Skeletal muscle satellite cell (primary cell): Measurements from ENCODE around the gene FGF5.
"Not testable (repeated sequence)": the region's sequence is repeated elsewhere in the genome, so short reads cannot be mapped to it uniquely, and the experiment has no call there.

ENCODE experiments used
- H3K27me3 ChIP-seq: 2 replicates; pipeline ENCODE4 v1.7.0; 2013; ENCODE audit warnings: low read length; ENCODE audit not compliant: control insufficient read depth, insufficient read depth
- H3K36me3 ChIP-seq: 2 replicates; pipeline ENCODE4 v1.7.0; 2013; ENCODE audit warnings: mild to moderate bottlenecking, control low read depth, low read length; ENCODE audit not compliant: insufficient read depth
- H3K4me1 ChIP-seq: 2 replicates; pipeline ENCODE4 v1.7.0; 2013; ENCODE audit warnings: low read length; ENCODE audit not compliant: control insufficient read depth, insufficient read depth
- H3K4me2 ChIP-seq: 2 replicates; pipeline ENCODE4 v1.7.0; 2013; ENCODE audit warnings: mild to moderate bottlenecking, low read length
- H3K4me3 ChIP-seq: 2 replicates; pipeline ENCODE4 v1.7.0; 2013; ENCODE audit warnings: low read length
- H3K9ac ChIP-seq: 2 replicates; pipeline ENCODE4 v1.7.0; 2013; ENCODE audit warnings: mild to moderate bottlenecking, low read depth, low read length, moderate library complexity
- H3K9me3 ChIP-seq: replicated peaks from 2 replicates; pipeline ENCODE4 v1.7.0; 2013; ENCODE audit warnings: mild to moderate bottlenecking, control low read depth, low read length

FGF5 gene

GRCh38 chr4:80315848-80316247 lies 49.4 kb downstream of the FGF5 start:
- not testable (repeated sequence) for H3K27me3 ChIP-seq, H3K4me2 ChIP-seq, H3K36me3 ChIP-seq, H3K9me3 ChIP-seq, H3K9ac ChIP-seq, H3K4me3 ChIP-seq
- H3K4me1 ChIP-seq, result peaks cover 25% of the 10 kb centered on the region

GRCh38 chr4:80321341-80321740 lies 54.9 kb downstream of the FGF5 start:
- Histone ChIP-seq H3K4me3 (no peak overlapping the region), H3K9me3 (no peaks in the 10 kb centered on the region), H3K36me3 (no peaks in the 10 kb centered on the region), H3K9ac (no peak overlapping the region), H3K27me3 (no peaks in the 10 kb centered on the region), H3K4me2 (no peak overlapping the region), H3K4me1 (peaks cover 28% of the 10 kb centered on the region)

- Histone ChIP-seq H3K4me1 (peaks cover 28% of the 10 kb centered on the region), H3K4me2 (no peak overlapping the region), H3K36me3 (no peaks in the 10 kb centered on the region), H3K9me3 (no peaks in the 10 kb centered on the region), H3K4me3 (no peak overlapping the region), H3K9ac (no peak overlapping the region), H3K27me3 (no peaks in the 10 kb centered on the region)
Measured at GRCh38 chr4:80321776-80322175, 55.3 kb downstream of the FGF5 start.

- no peak overlapping the region for H3K4me3 ChIP-seq
- H3K9me3 ChIP-seq, result no peaks in the 10 kb centered on the region
- H3K4me2 ChIP-seq, result no peak overlapping the region
- H3K9ac ChIP-seq, result no peak overlapping the region
- peaks cover 28% of the 10 kb centered on the region for H3K4me1 ChIP-seq
- H3K27me3 ChIP-seq, result no peaks in the 10 kb centered on the region
- H3K36me3 ChIP-seq, result no peaks in the 10 kb centered on the region
Measured at GRCh38 chr4:80322716-80323115, 56.3 kb downstream of the FGF5 start.

- Histone ChIP-seq H3K4me3 (no peak overlapping the region), H3K9me3 (no peaks in the 10 kb centered on the region), H3K9ac (no peak overlapping the region), H3K27me3 (no peaks in the 10 kb centered on the region), H3K4me1 (peaks cover 18% of the 10 kb centered on the region), H3K4me2 (no peak overlapping the region), H3K36me3 (no peaks in the 10 kb centered on the region)
Measured at GRCh38 chr4:80324171-80324570, 57.7 kb downstream of the FGF5 start.

- no peaks in the 10 kb centered on the region for H3K9me3 ChIP-seq
Measured at GRCh38 chr4:80331693-80332092, 65.2 kb downstream of the FGF5 start.

GRCh38 chr4:80333121-80333520 lies 66.7 kb downstream of the FGF5 start:
- peaks cover 7% of the 10 kb centered on the region for H3K4me1 ChIP-seq
- H3K9ac ChIP-seq, result no peak overlapping the region
- no peaks in the 10 kb centered on the region for H3K9me3 ChIP-seq
- H3K36me3 ChIP-seq, result no peaks in the 10 kb centered on the region
- H3K4me2 ChIP-seq, result no peak overlapping the region
- no peaks in the 10 kb centered on the region for H3K27me3 ChIP-seq
- H3K4me3 ChIP-seq, result no peak overlapping the region

More at GRCh38 chr4:80331693-80332092, 65.2 kb downstream of the FGF5 start:
- no peaks in the 10 kb centered on the region for H3K36me3 ChIP-seq
- H3K4me3 ChIP-seq, result no peak overlapping the region
- no peaks in the 10 kb centered on the region for H3K27me3 ChIP-seq
- H3K4me2 ChIP-seq, result no peak overlapping the region
- peaks cover 7% of the 10 kb centered on the region for H3K4me1 ChIP-seq
- H3K9ac ChIP-seq, result no peak overlapping the region

- Histone ChIP-seq H3K36me3 (no peaks in the 10 kb centered on the region), H3K4me1 (peaks cover 7% of the 10 kb centered on the region), H3K9ac (no peak overlapping the region), H3K27me3 (no peaks in the 10 kb centered on the region), H3K4me2 (no peak overlapping the region), H3K4me3 (no peak overlapping the region), H3K9me3 (no peaks in the 10 kb centered on the region)
Measured at GRCh38 chr4:80334568-80334967, 68.1 kb downstream of the FGF5 start.

- Histone ChIP-seq H3K36me3 (no peaks in the 10 kb centered on the region), H3K9ac (peak overlapping the region; percentile 25), H3K9me3 (no peaks in the 10 kb centered on the region), H3K4me2 (peak overlapping the region; percentile 94), H3K4me3 (peak overlapping the region; percentile 87), H3K27me3 (no peaks in the 10 kb centered on the region), H3K4me1 (peaks cover 7% of the 10 kb centered on the region)
Measured at GRCh38 chr4:80335226-80335553, 68.7 kb downstream of the FGF5 start.

GRCh38 chr4:80335554-80336358 lies 69.3 kb downstream of the FGF5 start, which contains the start of gene CFAP299:
CFAP299 (plus strand) TSS chr4:80335730.
- H3K4me2 ChIP-seq, result peak within 1 kb of the TSS; percentile 94
- H3K4me3 ChIP-seq, result peak within 1 kb of the TSS; percentile 87
- H3K27me3 ChIP-seq, result no peaks in the 10 kb centered on the region
- peak within 1 kb of the TSS; percentile 25 for H3K9ac ChIP-seq
- H3K9me3 ChIP-seq, result no peaks in the 10 kb centered on the region
- no peaks in the 10 kb centered on the region for H3K36me3 ChIP-seq
- peaks cover 7% of the 10 kb centered on the region for H3K4me1 ChIP-seq

- H3K4me1 ChIP-seq, result peaks cover 7% of the 10 kb centered on the region
- no peak overlapping the region for H3K9ac ChIP-seq
- H3K4me2 ChIP-seq, result peak overlapping the region; percentile 94
- peak overlapping the region; percentile 87 for H3K4me3 ChIP-seq
- no peaks in the 10 kb centered on the region for H3K27me3 ChIP-seq
- H3K36me3 ChIP-seq, result no peaks in the 10 kb centered on the region
- H3K9me3 ChIP-seq, result no peaks in the 10 kb centered on the region
Measured at GRCh38 chr4:80336582-80336981, 70.1 kb downstream of the FGF5 start.

- Histone ChIP-seq H3K4me2 (no peak overlapping the region), H3K9me3 (no peaks in the 10 kb centered on the region), H3K27me3 (no peaks in the 10 kb centered on the region), H3K9ac (no peak overlapping the region), H3K36me3 (no peaks in the 10 kb centered on the region), H3K4me3 (no peak overlapping the region), H3K4me1 (peaks cover 7% of the 10 kb centered on the region)
Measured at GRCh38 chr4:80340036-80340435, 73.6 kb downstream of the FGF5 start.
